PC-3 (cell line): ENCODE results near the gene SUMF2.

ENCODE experiments used
- EZH2phosphoT487 ChIP-seq: fragments of 300-600 bp; sonication (generic); IDR thresholded peaks from 2 replicates; pipeline ENCODE4 v1.6.1; 2018; ENCODE audit warnings: mild to moderate bottlenecking, antibody characterized with exemption, low read length, borderline replicate concordance
- TF ChIP-seq, protein P1 (sequence below): fragments of 300-600 bp; sonication (generic); conservative IDR thresholded peaks from 2 replicates; pipeline ENCODE4 v1.5.1; 2017; ENCODE audit warnings: antibody characterized with exemption, low read depth, mild to moderate bottlenecking, low read length

DNA sequence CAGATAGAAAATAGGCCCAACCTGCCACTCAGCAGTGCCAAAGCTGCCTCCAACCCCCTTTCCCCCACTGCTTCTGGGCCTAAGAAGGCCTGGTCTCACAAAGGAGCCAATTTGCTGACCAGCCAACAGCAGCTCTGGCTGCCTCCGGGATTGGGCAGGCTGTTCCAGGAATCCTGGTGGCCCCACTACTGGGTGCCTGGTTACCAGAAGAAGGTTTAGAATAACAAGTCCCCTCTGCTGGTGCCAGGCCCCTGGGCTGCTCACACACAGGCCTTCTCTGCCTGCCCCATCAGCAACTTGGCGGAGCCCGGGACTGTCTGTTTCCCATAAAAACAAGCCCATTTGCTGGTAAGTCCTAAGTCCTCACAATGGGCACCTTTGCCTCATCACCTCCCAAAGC lies 27.5 kb downstream of the SUMF2 start:
- TF ChIP-seq, protein P1, sequence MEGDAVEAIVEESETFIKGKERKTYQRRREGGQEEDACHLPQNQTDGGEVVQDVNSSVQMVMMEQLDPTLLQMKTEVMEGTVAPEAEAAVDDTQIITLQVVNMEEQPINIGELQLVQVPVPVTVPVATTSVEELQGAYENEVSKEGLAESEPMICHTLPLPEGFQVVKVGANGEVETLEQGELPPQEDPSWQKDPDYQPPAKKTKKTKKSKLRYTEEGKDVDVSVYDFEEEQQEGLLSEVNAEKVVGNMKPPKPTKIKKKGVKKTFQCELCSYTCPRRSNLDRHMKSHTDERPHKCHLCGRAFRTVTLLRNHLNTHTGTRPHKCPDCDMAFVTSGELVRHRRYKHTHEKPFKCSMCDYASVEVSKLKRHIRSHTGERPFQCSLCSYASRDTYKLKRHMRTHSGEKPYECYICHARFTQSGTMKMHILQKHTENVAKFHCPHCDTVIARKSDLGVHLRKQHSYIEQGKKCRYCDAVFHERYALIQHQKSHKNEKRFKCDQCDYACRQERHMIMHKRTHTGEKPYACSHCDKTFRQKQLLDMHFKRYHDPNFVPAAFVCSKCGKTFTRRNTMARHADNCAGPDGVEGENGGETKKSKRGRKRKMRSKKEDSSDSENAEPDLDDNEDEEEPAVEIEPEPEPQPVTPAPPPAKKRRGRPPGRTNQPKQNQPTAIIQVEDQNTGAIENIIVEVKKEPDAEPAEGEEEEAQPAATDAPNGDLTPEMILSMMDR: no peak
- TF ChIP-seq EZH2phosphoT487: no peak
